Panc1 (cell line): ENCODE data around the gene RAB7A.

ENCODE experiments used
- CTCF ChIP-seq: fragments of 450-650 bp; IDR thresholded peaks from 2 replicates; pipeline ENCODE4 v1.5.1; 2017; ENCODE audit warnings: mild to moderate bottlenecking
- REST ChIP-seq, 2 experiments: IDR thresholded peaks; 2 replicates each; pipeline ENCODE4 v1.6.1; 2011 to 2012; ENCODE audit warnings: low read depth in 2 of 2, control low read depth in 1 of 2, low read length in 1 of 2, mild to moderate bottlenecking in 1 of 2, moderate library complexity in 1 of 2; ENCODE audit not compliant: insufficient read depth in 1 of 2

GRCh38 chr3:128742821-128743594 is 17.0 kb downstream of the RAB7A start:
- TF ChIP-seq CTCF (no peak), REST (IDR thresholded peaks at IDR 0.05; ENCODE audit: insufficient read depth in 1 of 2, low read depth in 2 of 2, low read length in 1 of 2) (no peak)
